ENCODE results near the gene LUZP2.

- no peak for TF ChIP-seq HDAC2 (IDR thresholded peaks at IDR 0.05)
- TF ChIP-seq, protein P1, sequence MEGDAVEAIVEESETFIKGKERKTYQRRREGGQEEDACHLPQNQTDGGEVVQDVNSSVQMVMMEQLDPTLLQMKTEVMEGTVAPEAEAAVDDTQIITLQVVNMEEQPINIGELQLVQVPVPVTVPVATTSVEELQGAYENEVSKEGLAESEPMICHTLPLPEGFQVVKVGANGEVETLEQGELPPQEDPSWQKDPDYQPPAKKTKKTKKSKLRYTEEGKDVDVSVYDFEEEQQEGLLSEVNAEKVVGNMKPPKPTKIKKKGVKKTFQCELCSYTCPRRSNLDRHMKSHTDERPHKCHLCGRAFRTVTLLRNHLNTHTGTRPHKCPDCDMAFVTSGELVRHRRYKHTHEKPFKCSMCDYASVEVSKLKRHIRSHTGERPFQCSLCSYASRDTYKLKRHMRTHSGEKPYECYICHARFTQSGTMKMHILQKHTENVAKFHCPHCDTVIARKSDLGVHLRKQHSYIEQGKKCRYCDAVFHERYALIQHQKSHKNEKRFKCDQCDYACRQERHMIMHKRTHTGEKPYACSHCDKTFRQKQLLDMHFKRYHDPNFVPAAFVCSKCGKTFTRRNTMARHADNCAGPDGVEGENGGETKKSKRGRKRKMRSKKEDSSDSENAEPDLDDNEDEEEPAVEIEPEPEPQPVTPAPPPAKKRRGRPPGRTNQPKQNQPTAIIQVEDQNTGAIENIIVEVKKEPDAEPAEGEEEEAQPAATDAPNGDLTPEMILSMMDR (IDR thresholded peaks at IDR 0.05 in 2 of 3, conservative IDR thresholded peaks at IDR 0.05 in 1 of 3; ENCODE audit: insufficient read depth in 2 of 3, low read depth in 1 of 3, low read length in 3 of 3) = no peak
- no peak for TF ChIP-seq RAD21 (CRISPR knock-in tag; conservative IDR thresholded peaks at IDR 0.05 in 1 of 2, IDR thresholded peaks at IDR 0.05 in 1 of 2)
- TF ChIP-seq, protein P2, sequence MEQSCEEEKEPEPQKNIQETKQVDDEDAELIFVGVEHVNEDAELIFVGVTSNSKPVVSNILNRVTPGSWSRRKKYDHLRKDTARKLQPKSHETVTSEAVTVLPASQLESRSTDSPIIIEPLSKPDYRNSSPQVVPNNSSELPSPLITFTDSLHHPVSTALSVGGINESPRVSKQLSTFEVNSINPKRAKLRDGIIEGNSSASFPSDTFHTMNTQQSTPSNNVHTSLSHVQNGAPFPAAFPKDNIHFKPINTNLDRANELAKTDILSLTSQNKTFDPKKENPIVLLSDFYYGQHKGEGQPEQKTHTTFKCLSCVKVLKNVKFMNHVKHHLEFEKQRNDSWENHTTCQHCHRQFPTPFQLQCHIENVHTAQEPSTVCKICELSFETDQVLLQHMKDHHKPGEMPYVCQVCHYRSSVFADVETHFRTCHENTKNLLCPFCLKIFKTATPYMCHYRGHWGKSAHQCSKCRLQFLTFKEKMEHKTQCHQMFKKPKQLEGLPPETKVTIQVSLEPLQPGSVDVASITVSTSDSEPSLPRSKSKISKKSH (CRISPR knock-in tag; IDR thresholded peaks at IDR 0.05) = no peak
- TF ChIP-seq ZBTB43 (CRISPR knock-in tag; IDR thresholded peaks at IDR 0.05) = no peak
- TF ChIP-seq, protein P3, sequence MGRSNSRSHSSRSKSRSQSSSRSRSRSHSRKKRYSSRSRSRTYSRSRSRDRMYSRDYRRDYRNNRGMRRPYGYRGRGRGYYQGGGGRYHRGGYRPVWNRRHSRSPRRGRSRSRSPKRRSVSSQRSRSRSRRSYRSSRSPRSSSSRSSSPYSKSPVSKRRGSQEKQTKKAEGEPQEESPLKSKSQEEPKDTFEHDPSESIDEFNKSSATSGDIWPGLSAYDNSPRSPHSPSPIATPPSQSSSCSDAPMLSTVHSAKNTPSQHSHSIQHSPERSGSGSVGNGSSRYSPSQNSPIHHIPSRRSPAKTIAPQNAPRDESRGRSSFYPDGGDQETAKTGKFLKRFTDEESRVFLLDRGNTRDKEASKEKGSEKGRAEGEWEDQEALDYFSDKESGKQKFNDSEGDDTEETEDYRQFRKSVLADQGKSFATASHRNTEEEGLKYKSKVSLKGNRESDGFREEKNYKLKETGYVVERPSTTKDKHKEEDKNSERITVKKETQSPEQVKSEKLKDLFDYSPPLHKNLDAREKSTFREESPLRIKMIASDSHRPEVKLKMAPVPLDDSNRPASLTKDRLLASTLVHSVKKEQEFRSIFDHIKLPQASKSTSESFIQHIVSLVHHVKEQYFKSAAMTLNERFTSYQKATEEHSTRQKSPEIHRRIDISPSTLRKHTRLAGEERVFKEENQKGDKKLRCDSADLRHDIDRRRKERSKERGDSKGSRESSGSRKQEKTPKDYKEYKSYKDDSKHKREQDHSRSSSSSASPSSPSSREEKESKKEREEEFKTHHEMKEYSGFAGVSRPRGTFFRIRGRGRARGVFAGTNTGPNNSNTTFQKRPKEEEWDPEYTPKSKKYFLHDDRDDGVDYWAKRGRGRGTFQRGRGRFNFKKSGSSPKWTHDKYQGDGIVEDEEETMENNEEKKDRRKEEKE (IDR thresholded peaks at IDR 0.05; ENCODE audit: borderline replicate concordance in 1 of 2, control insufficient read depth in 1 of 2, low read depth in 2 of 2, low read length in 1 of 2) = no peak
- no peak for TF ChIP-seq TRIM24 (IDR thresholded peaks at IDR 0.05)
- no peak for TF ChIP-seq ZNF740 (CRISPR knock-in tag; IDR thresholded peaks at IDR 0.05)
- TF ChIP-seq ZNF740 (tag; IDR thresholded peaks at IDR 0.05) = no peak
Measured at GRCh38 chr11:24934733-24935439, 438.0 kb downstream of the LUZP2 start.
